Thyroid gland (tissue), 4 donors: ENCODE measurements around the gene CACFD1.

Experiments
- POLR2A ChIP-seq, 2 donors: fragments of 450-650 bp; IDR thresholded peaks; one replicate each; pipeline ENCODE4 v1.6.1; 2017; ENCODE audit warnings: antibody characterized with exemption in 2 of 2, mild to moderate bottlenecking in 2 of 2, moderate library complexity in 1 of 2
- TF ChIP-seq, protein P1 (sequence below), 6 experiments: fragments of 200-600 bp in 3 of 6; fragments of 450-650 bp in 3 of 6; sonication (generic) in 3 of 6; IDR thresholded peaks; one replicate each; pipeline ENCODE4 v1.5.1; 2016 to 2019; ENCODE audit warnings: antibody characterized with exemption in 6 of 6, mild to moderate bottlenecking in 2 of 6, inconsistent platforms in 1 of 6, moderate library complexity in 1 of 6

DNA sequence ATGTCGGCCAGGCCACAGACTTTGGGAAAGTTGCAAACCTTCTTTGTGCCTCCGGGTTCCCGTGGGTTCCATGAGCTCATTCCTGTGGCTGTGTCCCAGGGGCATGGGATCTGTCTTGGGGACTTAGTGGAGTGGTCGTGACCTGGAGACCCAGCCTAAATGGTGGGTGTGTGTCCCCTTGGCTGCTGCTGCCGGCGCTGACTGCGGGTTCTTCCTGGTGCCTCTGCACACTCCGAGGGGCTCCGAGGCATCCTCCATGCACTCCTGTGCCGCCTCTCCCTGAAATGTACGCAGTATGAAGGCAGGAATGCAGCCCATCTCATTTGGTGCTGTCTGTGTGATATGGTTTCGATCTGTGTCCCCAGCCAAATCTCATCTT is 40.1 kb downstream of the CACFD1 start:
- TF ChIP-seq POLR2A (IDR thresholded peaks at IDR 0.05): no peak
- TF ChIP-seq, protein P1, sequence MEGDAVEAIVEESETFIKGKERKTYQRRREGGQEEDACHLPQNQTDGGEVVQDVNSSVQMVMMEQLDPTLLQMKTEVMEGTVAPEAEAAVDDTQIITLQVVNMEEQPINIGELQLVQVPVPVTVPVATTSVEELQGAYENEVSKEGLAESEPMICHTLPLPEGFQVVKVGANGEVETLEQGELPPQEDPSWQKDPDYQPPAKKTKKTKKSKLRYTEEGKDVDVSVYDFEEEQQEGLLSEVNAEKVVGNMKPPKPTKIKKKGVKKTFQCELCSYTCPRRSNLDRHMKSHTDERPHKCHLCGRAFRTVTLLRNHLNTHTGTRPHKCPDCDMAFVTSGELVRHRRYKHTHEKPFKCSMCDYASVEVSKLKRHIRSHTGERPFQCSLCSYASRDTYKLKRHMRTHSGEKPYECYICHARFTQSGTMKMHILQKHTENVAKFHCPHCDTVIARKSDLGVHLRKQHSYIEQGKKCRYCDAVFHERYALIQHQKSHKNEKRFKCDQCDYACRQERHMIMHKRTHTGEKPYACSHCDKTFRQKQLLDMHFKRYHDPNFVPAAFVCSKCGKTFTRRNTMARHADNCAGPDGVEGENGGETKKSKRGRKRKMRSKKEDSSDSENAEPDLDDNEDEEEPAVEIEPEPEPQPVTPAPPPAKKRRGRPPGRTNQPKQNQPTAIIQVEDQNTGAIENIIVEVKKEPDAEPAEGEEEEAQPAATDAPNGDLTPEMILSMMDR (IDR thresholded peaks at IDR 0.05): no peak
